Trophoblast cell (in vitro differentiated cells and primary cell): ENCODE results near the gene SP140L.

Experiments
- DNase-seq, 2 donors: peaks; one replicate each; pipeline ENCODE4 v3.0.0-alpha.2; 2016
- H2AFZ ChIP-seq: 2 replicates; pipeline ENCODE4 v1.6.1; 2013; ENCODE audit warnings: low read length, moderate library complexity, mild to moderate bottlenecking; ENCODE audit not compliant: insufficient read depth, poor library complexity
- H2AK5ac ChIP-seq: 2 replicates; pipeline ENCODE4 v1.6.1; 2013; ENCODE audit warnings: mild to moderate bottlenecking, low read length
- H2BK120ac ChIP-seq: 2 replicates; pipeline ENCODE4 v1.6.1; 2013; ENCODE audit warnings: low read length, mild to moderate bottlenecking, moderate library complexity; ENCODE audit not compliant: insufficient read depth, poor library complexity
- H2BK12ac ChIP-seq: 2 replicates; pipeline ENCODE4 v1.6.1; 2013; ENCODE audit warnings: mild to moderate bottlenecking, low read length, moderate library complexity
- H2BK5ac ChIP-seq: 2 replicates; pipeline ENCODE4 v1.6.1; 2013; ENCODE audit warnings: low read length, low read depth, moderate library complexity, mild to moderate bottlenecking; ENCODE audit not compliant: poor library complexity
- H3K14ac ChIP-seq: 2 replicates; pipeline ENCODE4 v1.6.1; 2013; ENCODE audit warnings: mild to moderate bottlenecking, low read length
- H3K18ac ChIP-seq: 2 replicates; pipeline ENCODE4 v1.6.1; 2013; ENCODE audit warnings: mild to moderate bottlenecking, low read length
- H3K23ac ChIP-seq: 2 replicates; pipeline ENCODE4 v1.6.1; 2013; ENCODE audit warnings: low read length
- H3K27ac ChIP-seq: 2 replicates; pipeline ENCODE4 v1.5.1; 2013; ENCODE audit warnings: low read depth, mild to moderate bottlenecking, inconsistent platforms, low read length, moderate library complexity
- H3K27me3 ChIP-seq: 2 replicates; pipeline ENCODE4 v1.6.1; 2013; ENCODE audit warnings: inconsistent platforms, mild to moderate bottlenecking, low read length, moderate library complexity; ENCODE audit not compliant: insufficient read depth
- H3K36me3 ChIP-seq, 2 experiments: 1 replicate in 1 of 2; 2 replicates in 1 of 2; pipeline ENCODE4 v1.6.1; 2013; ENCODE audit warnings: low read length in 2 of 2, mild to moderate bottlenecking in 2 of 2, moderate library complexity in 1 of 2; ENCODE audit not compliant: insufficient read depth in 2 of 2, control insufficient read depth in 1 of 2
- H3K4ac ChIP-seq: 2 replicates; pipeline ENCODE4 v1.6.1; 2013; ENCODE audit warnings: low read depth, mild to moderate bottlenecking, low read length, moderate library complexity
- H3K4me1 ChIP-seq, 2 experiments: 1 replicate in 1 of 2; 2 replicates in 1 of 2; pipeline ENCODE4 v1.6.1; 2013; ENCODE audit warnings: low read length in 2 of 2, mild to moderate bottlenecking in 2 of 2, moderate library complexity in 1 of 2; ENCODE audit not compliant: insufficient read depth in 2 of 2, control insufficient read depth in 1 of 2
- H3K4me2 ChIP-seq: 2 replicates; pipeline ENCODE4 v1.6.1; 2013; ENCODE audit warnings: inconsistent platforms, mild to moderate bottlenecking, low read length, moderate library complexity
- H3K4me3 ChIP-seq: 2 replicates; pipeline ENCODE4 v1.5.1; 2013; ENCODE audit warnings: mild to moderate bottlenecking, low read depth, low read length, inconsistent platforms
- H3K79me1 ChIP-seq: one replicate; pipeline ENCODE4 v1.6.1; 2013; ENCODE audit warnings: low read length
- H3K79me2 ChIP-seq: 2 replicates; pipeline ENCODE4 v1.6.1; 2013; ENCODE audit warnings: low read length, mild to moderate bottlenecking; ENCODE audit not compliant: control insufficient read depth, insufficient read depth, poor library complexity
- H3K9ac ChIP-seq: 2 replicates; pipeline ENCODE4 v1.6.1; 2013; ENCODE audit warnings: mild to moderate bottlenecking, low read length
- H3K9me3 ChIP-seq: 2 replicates; pipeline ENCODE4 v1.6.1; 2013; ENCODE audit warnings: low read depth, mild to moderate bottlenecking, control low read depth, inconsistent platforms, low read length; ENCODE audit not compliant: insufficient read depth
- H4K12ac ChIP-seq: 2 replicates; pipeline ENCODE4 v1.6.1; 2013; ENCODE audit warnings: low read depth, mild to moderate bottlenecking, low read length, moderate library complexity
- H4K8ac ChIP-seq: 2 replicates; pipeline ENCODE4 v1.6.1; 2013; ENCODE audit warnings: low read depth, mild to moderate bottlenecking, low read length, moderate library complexity
- H4K91ac ChIP-seq: one replicate; pipeline ENCODE4 v1.6.1; 2013; ENCODE audit warnings: low read depth, mild to moderate bottlenecking, low read length, moderate library complexity
- WGBS: extraction: QIAGEN DNeasy Blood & Tissue Kit; methylation state at CpG from one replicate; pipeline ENCODE4 v1.1.7; 2013; ENCODE audit warnings: missing lambda C conversion rate; ENCODE audit not compliant: insufficient read length, insufficient coverage; ENCODE audit errors: extremely low coverage; 5-methylcytosine and 5-hydroxymethylcytosine counted together

The SP140L gene

GRCh38 chr2:230449901-230450467 lies 123.0 kb downstream of the SP140L start:
- H3K4me1 ChIP-seq = no peaks in the 10 kb centered on the region
- DNase-seq = no peak
- no peak overlapping the region for H3K14ac ChIP-seq
- H2BK5ac ChIP-seq = no peak overlapping the region
- no peak overlapping the region for H3K4me2 ChIP-seq
- no CpG with 5 or more reads among the region's 6 CpGs for WGBS
- no peak overlapping the region for H4K8ac ChIP-seq
- H3K9me3 ChIP-seq = no peaks in the 10 kb centered on the region
- no peak overlapping the region for H3K4me3 ChIP-seq
- no peak overlapping the region for H3K23ac ChIP-seq
- no peaks in the 10 kb centered on the region for H3K79me1 ChIP-seq
- no peaks in the 10 kb centered on the region for H3K36me3 ChIP-seq
- H3K18ac ChIP-seq = no peak overlapping the region
- H3K79me2 ChIP-seq = no peaks in the 10 kb centered on the region
- H4K91ac ChIP-seq = no peak overlapping the region
- H3K27me3 ChIP-seq = no peaks in the 10 kb centered on the region
- no peak overlapping the region for H2AK5ac ChIP-seq
- no peak overlapping the region for H2BK120ac ChIP-seq
- no peak overlapping the region for H3K4ac ChIP-seq
- H4K12ac ChIP-seq = no peak overlapping the region
- H2AFZ ChIP-seq = no peak overlapping the region
- H3K27ac ChIP-seq = no peak overlapping the region
- no peak overlapping the region for H2BK12ac ChIP-seq
- H3K9ac ChIP-seq = no peak overlapping the region

- Histone ChIP-seq H2AFZ (no peak overlapping the region), H3K23ac (no peak overlapping the region), H3K9me3 (no peaks in the 10 kb centered on the region), H3K9ac (no peak overlapping the region), H2BK5ac (no peak overlapping the region), H4K91ac (no peak overlapping the region), H3K36me3 (no peaks in the 10 kb centered on the region), H3K4me3 (no peak overlapping the region), H3K4ac (no peak overlapping the region), H2AK5ac (no peak overlapping the region), H4K8ac (no peak overlapping the region), H3K79me1 (no peaks in the 10 kb centered on the region), H3K4me1 (no peaks in the 10 kb centered on the region), H3K27ac (no peak overlapping the region), H2BK120ac (no peak overlapping the region), H3K79me2 (no peaks in the 10 kb centered on the region), H3K18ac (no peak overlapping the region), H3K27me3 (no peaks in the 10 kb centered on the region), H3K4me2 (no peak overlapping the region), H4K12ac (no peak overlapping the region), H3K14ac (no peak overlapping the region), H2BK12ac (no peak overlapping the region)
- DNase-seq = no peak
- WGBS = no CpG with 5 or more reads among the region's 2 CpGs
Measured at GRCh38 chr2:230453006-230453405, 126.0 kb downstream of the SP140L start.
